HepG2 (cell line): Measurements from ENCODE around the gene IPO5. TPM values are rescaled to one million over a fixed set of nuclear protein-coding genes. Genes with fewer than 3 reads are reported as not detected.

Experiments used
- ATAC-seq: fragments of 200-7000 bp; cut with Tn5 transposase; 3 replicates; pipeline ENCODE4 v1.9.1; 2020; ENCODE audit warnings: mild to moderate bottlenecking, moderate library complexity
- BruUV-seq: library from RNA; stranded (reverse); fragments of 400-500 nt; replicated peaks from 2 replicates; lab custom pipeline; 2021; lab: Mats Ljungman, UMichigan
- CTCF ChIA-PET: fragments of 300-600 bp; formaldehyde crosslinking; extraction: SDS; loops from one replicate; lab custom pipeline; 2021; ENCODE audit warnings: low total read pairs, inconsistent platforms, low intra/inter-chr PET ratio; lab: Yijun Ruan, JAX
- POLR2A ChIA-PET: fragments of 350-600 bp; sonication (Branson Sonifier 250); formaldehyde crosslinking; loops from one replicate; lab custom pipeline; 2020; ENCODE audit warnings: antibody characterized with exemption, inconsistent platforms; lab: Yijun Ruan, JAX
- DNase-seq: peaks from one replicate; pipeline ENCODE4 v3.0.0-alpha.2; 2015; ENCODE audit warnings: low spot score
- FAIRE-seq: peaks from 3 replicates; lab custom pipeline; 2011; peaks lifted over from hg19 to GRCh38; lab: Jason Lieb, UNC
- H2AFZ ChIP-seq: one replicate; pipeline ENCODE4 v1.6.1; 2011; ENCODE audit warnings: low read length, inconsistent platforms
- H3K27ac ChIP-seq: fragments of 300-600 bp; 3 replicates; pipeline ENCODE4 v1.8.0; 2011; ENCODE audit warnings: mixed run types, mild to moderate bottlenecking, mixed read lengths, low read length, inconsistent platforms; ENCODE audit not compliant: insufficient read depth; ENCODE audit errors: extremely low read length
- H3K27me3 ChIP-seq, 2 experiments: fragments of 200-600 bp in 1 of 2; 2 replicates in 1 of 2; 3 replicates in 1 of 2; pipeline versions ENCODE4 v1.6.0 to v1.8.0; 2011; ENCODE audit warnings: low read length in 2 of 2, mild to moderate bottlenecking in 2 of 2, moderate library complexity in 2 of 2, inconsistent platforms in 1 of 2; ENCODE audit not compliant: insufficient read depth in 2 of 2, control insufficient read depth in 1 of 2
- H3K36me3 ChIP-seq, 2 experiments: fragments of 200-600 bp in 1 of 2; replicated peaks in 1 of 2; 2 replicates in 1 of 2; 3 replicates in 1 of 2; pipeline versions ENCODE4 v1.5.1 to v1.8.0; 2011; ENCODE audit warnings: low read length in 2 of 2, inconsistent platforms in 1 of 2; ENCODE audit not compliant: insufficient read depth in 2 of 2, control insufficient read depth in 1 of 2
- H3K4me1 ChIP-seq: 2 replicates; pipeline ENCODE4 v1.5.1; 2012; ENCODE audit warnings: low read length, inconsistent platforms; ENCODE audit not compliant: insufficient read depth
- H3K4me2 ChIP-seq: 2 replicates; pipeline ENCODE4 v1.6.0; 2011; ENCODE audit warnings: low read depth, low read length, inconsistent platforms
- H3K4me3 ChIP-seq, 3 experiments: fragments of 200-600 bp in 1 of 3; sonication (generic), shearing (Covaris generic) in 1 of 3; replicated peaks in 1 of 3; 2 replicates each; pipeline ENCODE4 v1.5.1; 2011 to 2016; ENCODE audit warnings: low read length in 3 of 3, inconsistent platforms in 2 of 3, low read depth in 2 of 3, mild to moderate bottlenecking in 2 of 3, control low read depth in 1 of 3, mixed read lengths in 1 of 3; ENCODE audit not compliant: insufficient read depth in 1 of 3
- H3K79me2 ChIP-seq: one replicate; pipeline ENCODE4 v1.6.1; 2011; ENCODE audit warnings: low read length, inconsistent platforms; ENCODE audit not compliant: insufficient read depth
- H3K9ac ChIP-seq: 2 replicates; pipeline ENCODE4 v1.6.0; 2011; ENCODE audit warnings: mild to moderate bottlenecking, low read depth, low read length, inconsistent platforms; ENCODE audit not compliant: insufficient read depth
- H3K9me3 ChIP-seq: 2 replicates; pipeline ENCODE4 v1.5.1; 2012; ENCODE audit warnings: mild to moderate bottlenecking, low read length
- H4K20me1 ChIP-seq: 2 replicates; pipeline ENCODE4 v1.6.0; 2011; ENCODE audit warnings: inconsistent platforms, mild to moderate bottlenecking, low read length, moderate library complexity; ENCODE audit not compliant: insufficient read depth
- DDIT3 ChIP-seq: sonication (generic); formaldehyde crosslinking; IDR thresholded peaks from 2 replicates; pipeline ENCODE4 v1.4.0; 2020; ENCODE audit warnings: mild to moderate bottlenecking, missing genetic modification reagents
- DPF2 ChIP-seq: sonication (generic); formaldehyde crosslinking; IDR thresholded peaks from 2 replicates; pipeline ENCODE4 v1.4.0; 2020; ENCODE audit warnings: mild to moderate bottlenecking, low read depth, missing genetic modification reagents, borderline replicate concordance
- ERF ChIP-seq: IDR thresholded peaks from 2 replicates; pipeline ENCODE4 v1.6.1; 2018; ENCODE audit warnings: missing biosample characterization, missing genetic modification reagents
- FIP1L1 ChIP-seq: fragments of 200-400 bp; formaldehyde crosslinking; IDR thresholded peaks from 2 replicates; pipeline ENCODE4 v1.6.1; 2018; ENCODE audit warnings: low read depth, mild to moderate bottlenecking, low read length, moderate library complexity, borderline replicate concordance; ENCODE audit not compliant: insufficient read depth
- HDAC1 ChIP-seq: sonication (generic); formaldehyde crosslinking; IDR thresholded peaks from 2 replicates; pipeline ENCODE4 v1.5.1; 2020; ENCODE audit warnings: mild to moderate bottlenecking, missing genetic modification reagents
- NR1H2 ChIP-seq: sonication (generic); formaldehyde crosslinking; IDR thresholded peaks from 2 replicates; pipeline ENCODE4 v1.8.1; 2022; ENCODE audit warnings: low read depth, missing genetic modification reagents, borderline replicate concordance
- RAD21 ChIP-seq: fragments of 450-650 bp; formaldehyde crosslinking; IDR thresholded peaks from 2 replicates; pipeline ENCODE4 v1.5.0; 2020; ENCODE audit warnings: mild to moderate bottlenecking
- TRAFD1 ChIP-seq: sonication (generic); formaldehyde crosslinking; IDR thresholded peaks from 2 replicates; pipeline ENCODE4 v1.5.1; 2020; ENCODE audit warnings: missing genetic modification reagents, mild to moderate bottlenecking, borderline replicate concordance
- ZBTB46 ChIP-seq: sonication (generic); formaldehyde crosslinking; IDR thresholded peaks from 2 replicates; pipeline ENCODE4 v1.4.0; 2020; ENCODE audit warnings: mild to moderate bottlenecking, missing genetic modification reagents, borderline replicate concordance
- ZGPAT ChIP-seq: IDR thresholded peaks from 2 replicates; pipeline ENCODE4 v1.6.1; 2016; ENCODE audit warnings: mild to moderate bottlenecking
- ZNF10 ChIP-seq: sonication (generic); formaldehyde crosslinking; IDR thresholded peaks from 2 replicates; pipeline ENCODE4 v1.4.0; 2020; ENCODE audit warnings: mild to moderate bottlenecking, low read depth, missing genetic modification reagents, borderline replicate concordance
- ZNF503 ChIP-seq: sonication (generic); formaldehyde crosslinking; IDR thresholded peaks from 2 replicates; pipeline ENCODE4 v1.4.0; 2020; ENCODE audit warnings: missing genetic modification reagents
- ZNF576 ChIP-seq: sonication (generic); formaldehyde crosslinking; IDR thresholded peaks from 2 replicates; pipeline ENCODE4 v1.4.0; 2020; ENCODE audit warnings: mild to moderate bottlenecking, missing genetic modification reagents
- ZNF629 ChIP-seq: sonication (generic); formaldehyde crosslinking; conservative IDR thresholded peaks from 2 replicates; pipeline ENCODE4 v1.5.0; 2020; ENCODE audit warnings: missing genetic modification reagents
- ZNF780A ChIP-seq: sonication (generic); formaldehyde crosslinking; IDR thresholded peaks from 2 replicates; pipeline ENCODE4 v1.8.0; 2022; ENCODE audit warnings: mild to moderate bottlenecking, missing genetic modification reagents, moderate library complexity
- ZSCAN5A ChIP-seq: sonication (generic); formaldehyde crosslinking; IDR thresholded peaks from 2 replicates; pipeline ENCODE4 v1.8.0; 2022; ENCODE audit warnings: mild to moderate bottlenecking, missing genetic modification reagents, borderline replicate concordance
- WGBS: methylation state at CpG from one replicate; pipeline ENCODE4 v1.1.6; 2017; ENCODE audit warnings: low lambda C conversion rate; 5-methylcytosine and 5-hydroxymethylcytosine counted together
- in situ Hi-C: cut with HindIII; loops from 2 replicates; pipeline ENCODE4 v1.10.0; 2017; ENCODE audit warnings: low pct_unique_long_range_greater_than_20kb; ENCODE audit not compliant: extremely low pct_ligation_motif_present
- intact Hi-C: fragments of 100-400 bp; cut with micrococcal nuclease; formaldehyde crosslinking; loops from one replicate; pipeline ENCODE4 v1.10.0; 2022; ENCODE audit not compliant: unreplicated experiment
- polyA plus RNA-seq, 8 experiments: library from polyadenylated mRNA; depleted of rRNA in 3 of 8; stranded (reverse) in 7 of 8; unstranded in 1 of 8; fragments of >200 nt; fragmentation: Illumina TruSeq in 4 of 8; extraction: Trizol in 4 of 8; gene quantifications; 2 replicates each; pipeline versions ENCODE4 v1.2.1 to v1.2.3, GENCODE V29; 2011 to 2016; ENCODE audit warnings: low read depth in 4 of 8, missing spikeins in 1 of 8, mixed read lengths in 1 of 8; ENCODE audit not compliant: insufficient read depth in 1 of 8
- total RNA-seq, 5 experiments: library from RNA; depleted of rRNA; stranded (reverse); fragments of >200 nt; fragmentation: Illumina TruSeq; extraction: Trizol; gene quantifications; 2 replicates each; pipeline ENCODE4 v1.2.3, GENCODE V29; 2016; ENCODE audit warnings: low read depth in 1 of 5

IPO5 gene
- total and polyA plus RNA-seq, 2 of the 13 experiments (the other 11 are each of a cell fraction or from before 2014, with no cell fraction given) = 155 to 242 TPM

GRCh38 chr13:98019186-98019585 lies 65.7 kb downstream of the IPO5 start:
- H2AFZ ChIP-seq = no peak overlapping the region
- no peaks in the 10 kb centered on the region for H3K27me3 ChIP-seq
- no peak overlapping the region for H3K4me2 ChIP-seq
- ChIA-PET CTCF (no interaction called here), POLR2A (no interaction called here)
- no peak overlapping the region for H3K4me3 ChIP-seq
- no peak overlapping the region for H3K9ac ChIP-seq
- H3K9me3 ChIP-seq = no peaks in the 10 kb centered on the region
- peaks cover 27 to 78% of the 10 kb centered on the region in 2 experiments for H3K36me3 ChIP-seq
- in situ Hi-C loops = no loop called here
- intact Hi-C loops = no loop called here
- FAIRE-seq (no peak), DNase-seq (no peak), ATAC-seq (no peak)
- WGBS = 97% methylated on average over 4 of the region's 4 CpGs
- H3K79me2 ChIP-seq = no peaks in the 10 kb centered on the region
- no peak overlapping the region for H3K27ac ChIP-seq
- H4K20me1 ChIP-seq = no peaks in the 10 kb centered on the region
- no TSS peak for BruUV-seq
- H3K4me1 ChIP-seq = no peaks in the 10 kb centered on the region
- TF ChIP-seq ZNF10 (no peak), ZNF780A (CRISPR knock-in tag) (no peak), ZBTB46 (CRISPR knock-in tag) (no peak), DDIT3 (CRISPR knock-in tag) (no peak), ZSCAN5A (no peak), NR1H2 (no peak), ZNF503 (no peak), ERF (no peak), RAD21 (CRISPR knock-in tag) (no peak), TRAFD1 (CRISPR knock-in tag) (no peak), HDAC1 (CRISPR knock-in tag) (no peak), ZGPAT (no peak), ZNF576 (CRISPR knock-in tag) (no peak), FIP1L1 (no peak), DPF2 (CRISPR knock-in tag) (no peak), ZNF629 (CRISPR knock-in tag) (no peak)
